ENCODE results near the gene TMEM156.
"Not testable (repeated sequence)": the region's sequence is repeated elsewhere in the genome, so short reads cannot be mapped to it uniquely, and the experiment has no call there.

The TMEM156 gene

GRCh38 chr4:39043058-39043860 is 11.1 kb upstream of the TMEM156 start:
- H3K36me3 ChIP-seq: no peaks in the 10 kb centered on the region
- H3K4me3 ChIP-seq (ENCODE audit: low read depth, low read length): no peak overlapping the region
- TF ChIP-seq CTCF (IDR thresholded peaks at IDR 0.05; ENCODE audit: low read depth, low read length): no peak
- no peaks in the 10 kb centered on the region for H3K9me3 ChIP-seq (ENCODE audit: severe bottlenecking)
- H3K27me3 ChIP-seq (ENCODE audit: insufficient read depth, low read depth, severe bottlenecking): no peaks in the 10 kb centered on the region
- no peak overlapping the region for H3K27ac ChIP-seq
- DNase-seq: no peak

- DNase-seq: no peak
- Histone ChIP-seq H3K9me3 (ENCODE audit: severe bottlenecking) (no peaks in the 10 kb centered on the region), H3K27ac (no peak overlapping the region), H3K27me3 (ENCODE audit: insufficient read depth, low read depth, severe bottlenecking) (no peaks in the 10 kb centered on the region), H3K36me3 (no peaks in the 10 kb centered on the region), H3K4me3 (ENCODE audit: low read depth, low read length) (no peak overlapping the region)
- TF ChIP-seq CTCF (IDR thresholded peaks at IDR 0.05; ENCODE audit: low read depth, low read length): no peak
Observed at GRCh38 chr4:39042366-39042765, 10.2 kb upstream of the TMEM156 start.

- Histone ChIP-seq H3K9me3 (ENCODE audit: severe bottlenecking) (no peaks in the 10 kb centered on the region), H3K4me3 (ENCODE audit: low read depth, low read length) (no peak overlapping the region), H3K27ac (no peak overlapping the region), H3K27me3 (ENCODE audit: insufficient read depth, low read depth, severe bottlenecking) (no peaks in the 10 kb centered on the region), H3K36me3 (no peaks in the 10 kb centered on the region)
- TF ChIP-seq CTCF (IDR thresholded peaks at IDR 0.05; ENCODE audit: low read depth, low read length): no peak
- DNase-seq: no peak
Observed at GRCh38 chr4:39039108-39039507, 6.9 kb upstream of the TMEM156 start.

DNA sequence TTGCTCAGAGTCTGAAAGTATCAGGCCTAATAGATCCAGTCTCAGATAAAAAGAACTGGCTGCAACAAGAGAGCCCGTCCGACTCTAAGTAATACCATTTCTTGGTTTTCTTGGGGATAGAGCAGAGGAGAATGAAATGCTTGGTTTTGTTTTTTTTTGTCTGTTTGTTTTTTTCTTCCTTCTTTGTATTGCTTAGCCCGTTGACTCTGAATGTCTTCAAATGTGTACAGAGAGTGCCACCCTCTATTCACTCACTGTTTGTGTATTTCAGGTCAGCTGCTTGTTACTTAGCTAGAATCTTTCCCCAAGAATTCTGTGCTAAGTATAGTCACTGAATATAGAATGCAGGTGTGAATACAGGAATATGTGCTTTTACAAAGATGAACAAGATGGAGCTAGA is 5.7 kb upstream of the TMEM156 start:
- no peak for DNase-seq
- no peaks in the 10 kb centered on the region for H3K9me3 ChIP-seq (ENCODE audit: severe bottlenecking)
- H3K4me3 ChIP-seq (ENCODE audit: low read depth, low read length): no peak overlapping the region
- no peak overlapping the region for H3K27ac ChIP-seq
- no peaks in the 10 kb centered on the region for H3K36me3 ChIP-seq
- no peak for TF ChIP-seq CTCF (IDR thresholded peaks at IDR 0.05; ENCODE audit: low read depth, low read length)
- H3K27me3 ChIP-seq (ENCODE audit: insufficient read depth, low read depth, severe bottlenecking): no peaks in the 10 kb centered on the region

DNA sequence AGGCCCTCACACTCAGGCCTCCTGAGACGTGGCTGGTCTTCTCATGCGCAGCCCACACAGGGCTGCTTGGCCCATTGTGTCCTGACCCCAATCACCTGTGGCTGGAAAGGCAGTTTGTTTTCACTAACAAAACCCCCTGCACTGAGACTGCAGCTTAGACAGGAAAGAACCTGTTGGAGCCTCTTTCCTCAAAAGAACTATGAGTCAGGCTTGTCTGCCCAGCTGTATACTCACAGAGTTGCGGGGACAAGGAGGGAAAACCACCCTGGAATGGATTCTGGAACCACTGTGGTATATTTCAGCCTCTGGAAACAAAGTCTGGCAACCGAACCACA is 5.2 kb upstream of the TMEM156 start:
- no peak for TF ChIP-seq CTCF (IDR thresholded peaks at IDR 0.05; ENCODE audit: low read depth, low read length)
- Histone ChIP-seq H3K27ac (no peak overlapping the region), H3K4me3 (ENCODE audit: low read depth, low read length) (no peak overlapping the region), H3K9me3 (ENCODE audit: severe bottlenecking) (no peaks in the 10 kb centered on the region), H3K36me3 (no peaks in the 10 kb centered on the region), H3K27me3 (ENCODE audit: insufficient read depth, low read depth, severe bottlenecking) (no peaks in the 10 kb centered on the region)
- DNase-seq: no peak

- Histone ChIP-seq H3K4me3 (ENCODE audit: low read depth, low read length) (no peak overlapping the region), H3K27ac (no peak overlapping the region), H3K9me3 (ENCODE audit: severe bottlenecking) (no peaks in the 10 kb centered on the region), H3K27me3 (ENCODE audit: insufficient read depth, low read depth, severe bottlenecking) (no peaks in the 10 kb centered on the region), H3K36me3 (no peaks in the 10 kb centered on the region)
- DNase-seq: no peak
- no peak for TF ChIP-seq CTCF (IDR thresholded peaks at IDR 0.05; ENCODE audit: low read depth, low read length)
Observed at GRCh38 chr4:39036172-39036571, 4.0 kb upstream of the TMEM156 start.

DNA sequence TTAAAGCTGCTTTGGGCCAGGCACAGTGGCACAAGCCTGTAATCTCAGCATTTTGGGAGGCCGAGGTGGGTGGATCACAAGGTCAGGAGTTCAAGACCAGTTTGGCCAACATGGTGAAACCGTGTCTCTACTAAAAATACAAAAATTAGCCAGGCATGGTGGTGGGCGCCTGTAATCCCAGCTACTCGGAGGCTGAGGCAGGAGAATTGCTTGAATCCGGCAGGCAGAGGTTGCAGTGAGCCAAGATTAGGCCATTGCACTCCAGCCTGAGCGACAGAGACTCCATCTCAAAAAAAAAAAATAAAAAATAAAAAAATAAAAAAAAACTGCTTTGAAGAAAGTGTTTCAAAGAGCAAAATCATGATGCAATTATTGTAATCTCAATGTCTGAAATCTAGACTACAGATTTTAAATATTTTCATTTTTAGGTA is 604 bp downstream of the TMEM156 start:
- not testable (repeated sequence) for H3K9me3 ChIP-seq (ENCODE audit: severe bottlenecking); H3K36me3 ChIP-seq; DNase-seq; H3K27me3 ChIP-seq (ENCODE audit: insufficient read depth, low read depth, severe bottlenecking); H3K4me3 ChIP-seq (ENCODE audit: low read depth, low read length); H3K27ac ChIP-seq
